ENCODE results near the gene DTX2. TPM values are rescaled to one million over a fixed set of nuclear protein-coding genes. Genes with fewer than 3 reads are reported as not detected.

The DTX2 gene
- 2.8 and 4.9 TPM in 2 replicates for total RNA-seq

GRCh38 chr7:76461464-76462101 is at the start of gene DTX2:
Gene DTX2 (plus strand): TSS chr7:76461709. CDS start chr7:76480510, 18,801 bp downstream.

GRCh38 chr7:76424413-76425111 is 36.9 kb upstream of the DTX2 start, which contains the start of gene ZP3:
Gene ZP3 (plus strand): TSS chr7:76424950. CDS start chr7:76424965, 15 bp downstream.

GRCh38 chr7:76509931-76510877 is 48.7 kb downstream of the DTX2 start, which contains the start of gene UPK3B:
Gene UPK3B (plus strand): TSS chr7:76510552. CDS start chr7:76510653, 101 bp downstream.

GRCh38 chr7:76543197-76543596 is 81.7 kb downstream of the DTX2 start, which contains the start of gene SPDYE16:
Gene SPDYE16 (minus strand): TSS chr7:76543297. CDS start chr7:76541459, 1,838 bp downstream.

Other genes with a start within 250 kb of the DTX2 start
- 54.2 and 87.1 TPM in 2 replicates for gene HSPB1, start 159.0 kb upstream of the DTX2 start, total RNA-seq
- 111 and 133 TPM in 2 replicates for gene YWHAG, start 102.7 kb upstream of the DTX2 start, total RNA-seq
- 0.36 and 0.47 TPM in 2 replicates for gene SSC4D, start 52.0 kb upstream of the DTX2 start, total RNA-seq
- 1.1 and 2.7 TPM in 2 replicates for gene ZP3, start 36.8 kb upstream of the DTX2 start, total RNA-seq
- gene UPK3B, start 48.8 kb downstream of the DTX2 start, total RNA-seq, result 0.27 TPM in 1 of 2 replicates, not detected in the other
- not detected in 2 replicates for gene SPDYE16, start 81.6 kb downstream of the DTX2 start, total RNA-seq
- 3.2 and 3.7 TPM in 2 replicates for gene POMZP3, start 165.6 kb downstream of the DTX2 start, total RNA-seq

Data from endothelial cell of coronary artery (primary cell).